ENCODE measurements around the gene PRKAA2.
A peak's percentile ranks its signal among the peaks of the same experiment; 100 is the strongest.

PRKAA2 gene

GRCh38 chr1:56654126-56654923 lies 9.2 kb downstream of the PRKAA2 start:
- no peak for DNase-seq (ENCODE audit: low spot score)

GRCh38 chr1:56655991-56656613 lies 11.0 kb downstream of the PRKAA2 start:
- no peak for DNase-seq (ENCODE audit: low spot score)

- DNase-seq (ENCODE audit: low spot score) = no peak
Measured at GRCh38 chr1:56658254-56658653, 13.1 kb downstream of the PRKAA2 start.

- no peak for DNase-seq (ENCODE audit: low spot score)
Measured at GRCh38 chr1:56660293-56660692, 15.2 kb downstream of the PRKAA2 start.

GRCh38 chr1:56663846-56664245 lies 18.7 kb downstream of the PRKAA2 start:
- DNase-seq (ENCODE audit: low spot score) = no peak

- DNase-seq (ENCODE audit: low spot score) = no peak
Measured at GRCh38 chr1:56665384-56665783, 20.3 kb downstream of the PRKAA2 start.

GRCh38 chr1:56666112-56666608 lies 21.0 kb downstream of the PRKAA2 start:
- DNase-seq (ENCODE audit: low spot score) = no peak

- DNase-seq (ENCODE audit: low spot score) = no peak
Measured at GRCh38 chr1:56670350-56670749, 25.2 kb downstream of the PRKAA2 start.

- DNase-seq (ENCODE audit: low spot score) = no peak
Measured at GRCh38 chr1:56671085-56671484, 26.0 kb downstream of the PRKAA2 start.

- DNase-seq (ENCODE audit: low spot score) = no peak
Measured at GRCh38 chr1:56671542-56671941, 26.4 kb downstream of the PRKAA2 start.

GRCh38 chr1:56672579-56672978 lies 27.5 kb downstream of the PRKAA2 start:
- DNase-seq (ENCODE audit: low spot score) = no peak

- DNase-seq (ENCODE audit: low spot score) = no peak
Measured at GRCh38 chr1:56675763-56676162, 30.6 kb downstream of the PRKAA2 start.

- DNase-seq (ENCODE audit: low spot score) = no peak
Measured at GRCh38 chr1:56676571-56677035, 31.5 kb downstream of the PRKAA2 start.

GRCh38 chr1:56683569-56683968 lies 38.5 kb downstream of the PRKAA2 start:
- no peak for DNase-seq (ENCODE audit: low spot score)

- DNase-seq (ENCODE audit: low spot score) = no peak
Measured at GRCh38 chr1:56686169-56686568, 41.1 kb downstream of the PRKAA2 start.

- no peak for DNase-seq (ENCODE audit: low spot score)
Measured at GRCh38 chr1:56688522-56689026, 43.5 kb downstream of the PRKAA2 start.

- DNase-seq (ENCODE audit: low spot score) = no peak
Measured at GRCh38 chr1:56696663-56697062, 51.5 kb downstream of the PRKAA2 start.

GRCh38 chr1:56703747-56704146 lies 58.6 kb downstream of the PRKAA2 start:
- DNase-seq (ENCODE audit: low spot score) = no peak

GRCh38 chr1:56707379-56707778 lies 62.3 kb downstream of the PRKAA2 start:
- no peak for DNase-seq (ENCODE audit: low spot score)

- DNase-seq (ENCODE audit: low spot score) = peak; percentile 50
Measured at GRCh38 chr1:56709269-56709880, 64.3 kb downstream of the PRKAA2 start.

- no peak for DNase-seq (ENCODE audit: low spot score)
Measured at GRCh38 chr1:56709995-56710394, 64.9 kb downstream of the PRKAA2 start.

- no peak for DNase-seq (ENCODE audit: low spot score)
Measured at GRCh38 chr1:56710646-56711045, 65.5 kb downstream of the PRKAA2 start.

- no peak for DNase-seq (ENCODE audit: low spot score)
Measured at GRCh38 chr1:56712150-56712549, 67.0 kb downstream of the PRKAA2 start.
